ENCODE data around the gene RAB44. TPM values are rescaled to one million over a fixed set of nuclear protein-coding genes. Genes with fewer than 3 reads are reported as not detected.

Gene RAB44
- total and polyA plus RNA-seq, 9 of the 15 experiments (the other 6 are each of a cell fraction or from before 2014, with no cell fraction given) = not detected

- no peak for TF ChIP-seq NFIX (CRISPR knock-in tag; IDR thresholded peaks at IDR 0.05; ENCODE audit: low read depth)
- no peak for TF ChIP-seq RNF2 (IDR thresholded peaks at IDR 0.05)
- no peak for TF ChIP-seq SMARCA4 (IDR thresholded peaks at IDR 0.05)
- no peak for TF ChIP-seq ELF4 (CRISPR knock-in tag; IDR thresholded peaks at IDR 0.05)
- no peak for TF ChIP-seq THRB (CRISPR knock-in tag; conservative IDR thresholded peaks at IDR 0.05)
- no peak for TF ChIP-seq MCM5 (IDR thresholded peaks at IDR 0.05; ENCODE audit: low read depth)
- TF ChIP-seq TCF7L2 (IDR thresholded peaks at IDR 0.05; ENCODE audit: low read depth, low read length) = no peak
- no peak for TF ChIP-seq SMARCA5 (IDR thresholded peaks at IDR 0.05)
- TF ChIP-seq ZNF830 (CRISPR knock-in tag; IDR thresholded peaks at IDR 0.05) = no peak
- TF ChIP-seq SP2 (IDR thresholded peaks at IDR 0.05; ENCODE audit: extremely low read depth, low read depth, low read length, poor library complexity, severe bottlenecking) = no peak
- TF ChIP-seq ESRRB (CRISPR knock-in tag; IDR thresholded peaks at IDR 0.05; ENCODE audit: borderline replicate concordance) = no peak
- no peak for TF ChIP-seq MAFG (tag; conservative IDR thresholded peaks at IDR 0.05)
- TF ChIP-seq ZNF57 (CRISPR knock-in tag; IDR thresholded peaks at IDR 0.05) = no peak
- no peak for TF ChIP-seq FOXJ2 (tag; IDR thresholded peaks at IDR 0.05)
- TF ChIP-seq MTA2 (IDR thresholded peaks at IDR 0.05; ENCODE audit: low read depth) = no peak
- no peak for TF ChIP-seq ZNF354B (CRISPR knock-in tag; IDR thresholded peaks at IDR 0.05)
- no peak for TF ChIP-seq SRSF1 (IDR thresholded peaks at IDR 0.05; ENCODE audit: low read depth, low read length)
- TF ChIP-seq SLC30A9 (CRISPR knock-in tag; IDR thresholded peaks at IDR 0.05) = no peak
- TF ChIP-seq RBM39 (optimal IDR thresholded peaks at IDR 0.05; ENCODE audit: low read depth, low read length) = peak; percentile 74
- no peak for TF ChIP-seq NR2C2 (CRISPR knock-in tag; IDR thresholded peaks at IDR 0.05)
- no peak for TF ChIP-seq NR2C2 (tag; IDR thresholded peaks at IDR 0.05)
- TF ChIP-seq TBL1XR1 (IDR thresholded peaks at IDR 0.05; ENCODE audit: low read length in 2 of 2) = 0 out of 4 replicates have a peak, but pooled peaks of 1 of the 2 experiments have one; percentile 32
- no peak for TF ChIP-seq MAX (CRISPR knock-in tag; IDR thresholded peaks at IDR 0.05)
Measured at GRCh38 chr6:36765594-36766398, 68.2 kb downstream of the RAB44 start (continued).

Data from K562 (cell line).